ENCODE measurements around the gene RCAN1.

The RCAN1 gene

GRCh38 chr21:34648739-34649297 is 33.9 kb upstream of the RCAN1 start:
- no peaks in the 10 kb centered on the region for H3K4me1 ChIP-seq (ENCODE audit: control insufficient read depth, low read length)
- H3K4me2 ChIP-seq (ENCODE audit: low read length): no peak overlapping the region
- no peaks in the 10 kb centered on the region for H3K9me3 ChIP-seq (ENCODE audit: control insufficient read depth, insufficient read depth, low read length)
- no peaks in the 10 kb centered on the region for H3K36me3 ChIP-seq (ENCODE audit: control insufficient read depth, low read length)
- TF ChIP-seq CTCF (IDR thresholded peaks at IDR 0.05; ENCODE audit: low read depth, low read length, poor library complexity, severe bottlenecking): no peak
- TF ChIP-seq EZH2phosphoT487 (IDR thresholded peaks at IDR 0.05; ENCODE audit: borderline replicate concordance, low read length): no peak
- H3K27ac ChIP-seq (ENCODE audit: low read depth, low read length): no peak overlapping the region
- no peaks in the 10 kb centered on the region for H4K20me1 ChIP-seq (ENCODE audit: control insufficient read depth, insufficient read depth, low read depth, low read length)
- no peak overlapping the region for H3K4me3 ChIP-seq (ENCODE audit: low read length)
- peaks cover 6% of the 10 kb centered on the region for H3K27me3 ChIP-seq (ENCODE audit: control insufficient read depth, low read length)
- H3K79me2 ChIP-seq (ENCODE audit: control insufficient read depth, low read length): no peaks in the 10 kb centered on the region
- no peaks in the 10 kb centered on the region for H3K9me2 ChIP-seq (replicated peaks; ENCODE audit: control insufficient read depth, low read length)
- no peaks in the 10 kb centered on the region for H3F3A ChIP-seq (ENCODE audit: control insufficient read depth, insufficient read depth)

- Histone ChIP-seq H3K79me2 (ENCODE audit: control insufficient read depth, low read length) (no peaks in the 10 kb centered on the region), H3K4me3 (ENCODE audit: low read length) (no peak overlapping the region), H4K20me1 (ENCODE audit: control insufficient read depth, insufficient read depth, low read depth, low read length) (no peaks in the 10 kb centered on the region), H3K36me3 (ENCODE audit: control insufficient read depth, low read length) (no peaks in the 10 kb centered on the region), H3K9me3 (ENCODE audit: control insufficient read depth, insufficient read depth, low read length) (no peaks in the 10 kb centered on the region), H3F3A (ENCODE audit: control insufficient read depth, insufficient read depth) (no peaks in the 10 kb centered on the region), H3K27me3 (ENCODE audit: control insufficient read depth, low read length) (peaks cover 6% of the 10 kb centered on the region), H3K4me2 (ENCODE audit: low read length) (no peak overlapping the region), H3K27ac (ENCODE audit: low read depth, low read length) (no peak overlapping the region), H3K9me2 (replicated peaks; ENCODE audit: control insufficient read depth, low read length) (no peaks in the 10 kb centered on the region), H3K4me1 (ENCODE audit: control insufficient read depth, low read length) (peaks cover 3% of the 10 kb centered on the region)
- TF ChIP-seq EZH2phosphoT487 (IDR thresholded peaks at IDR 0.05; ENCODE audit: borderline replicate concordance, low read length): no peak
- no peak for TF ChIP-seq CTCF (IDR thresholded peaks at IDR 0.05; ENCODE audit: low read depth, low read length, poor library complexity, severe bottlenecking)
Observed at GRCh38 chr21:34647555-34647954, 32.6 kb upstream of the RCAN1 start.

GRCh38 chr21:34644825-34645224 is 29.9 kb upstream of the RCAN1 start:
- peaks cover 6% of the 10 kb centered on the region for H3K27me3 ChIP-seq (ENCODE audit: control insufficient read depth, low read length)
- H3K79me2 ChIP-seq (ENCODE audit: control insufficient read depth, low read length): no peaks in the 10 kb centered on the region
- TF ChIP-seq CTCF (IDR thresholded peaks at IDR 0.05; ENCODE audit: low read depth, low read length, poor library complexity, severe bottlenecking) (no peak), EZH2phosphoT487 (IDR thresholded peaks at IDR 0.05; ENCODE audit: borderline replicate concordance, low read length) (no peak)

More at GRCh38 chr21:34644825-34645224, 29.9 kb upstream of the RCAN1 start:
- H3K36me3 ChIP-seq (ENCODE audit: control insufficient read depth, low read length): no peaks in the 10 kb centered on the region
- no peaks in the 10 kb centered on the region for H3F3A ChIP-seq (ENCODE audit: control insufficient read depth, insufficient read depth)
- H3K27ac ChIP-seq (ENCODE audit: low read depth, low read length): no peak overlapping the region
- H3K4me1 ChIP-seq (ENCODE audit: control insufficient read depth, low read length): peaks cover 13% of the 10 kb centered on the region
- no peak overlapping the region for H3K4me2 ChIP-seq (ENCODE audit: low read length)
- H3K9me3 ChIP-seq (ENCODE audit: control insufficient read depth, insufficient read depth, low read length): no peaks in the 10 kb centered on the region
- H4K20me1 ChIP-seq (ENCODE audit: control insufficient read depth, insufficient read depth, low read depth, low read length): no peaks in the 10 kb centered on the region
- no peaks in the 10 kb centered on the region for H3K9me2 ChIP-seq (replicated peaks; ENCODE audit: control insufficient read depth, low read length)
- H3K4me3 ChIP-seq (ENCODE audit: low read length): no peak overlapping the region
